IMR-90 (cell line): Measurements from ENCODE around the gene HES6. TPM values are rescaled to one million over a fixed set of nuclear protein-coding genes. Genes with fewer than 3 reads are reported as not detected.

Experiments used
- ATAC-seq: fragments of 200-7000 bp; cut with Tn5 transposase; 2 replicates; pipeline ENCODE4 v1.9.1; 2020; ENCODE audit warnings: low read depth, mild to moderate bottlenecking, moderate library complexity
- BruUV-seq: library from RNA; stranded (reverse); fragments of 400-500 nt; replicated peaks from 2 replicates; lab custom pipeline; 2021; lab: Mats Ljungman, UMichigan
- CTCF ChIA-PET: fragments of 300-600 bp; formaldehyde crosslinking; extraction: SDS; loops from one replicate; lab custom pipeline; 2021; ENCODE audit warnings: antibody characterized with exemption; lab: Yijun Ruan, JAX
- POLR2A ChIA-PET: fragments of 300-600 bp; sonication (Branson Sonifier 250); formaldehyde crosslinking; loops from one replicate; lab custom pipeline; 2022; ENCODE audit warnings: antibody characterized with exemption; ENCODE audit not compliant: unreplicated experiment; lab: Charles Lee
- DNase-seq: peaks from one replicate; pipeline ENCODE4 v3.0.0; 2013
- H2AFZ ChIP-seq: replicated peaks from 2 replicates; pipeline ENCODE3; 2013; ENCODE audit warnings: low read length, mild to moderate bottlenecking; ENCODE audit not compliant: poor library complexity
- H2AK5ac ChIP-seq: 2 replicates; pipeline ENCODE4 v1.6.1; 2013; ENCODE audit warnings: low read depth, low read length, inconsistent platforms
- H2AK9ac ChIP-seq: replicated peaks from 2 replicates; pipeline ENCODE3; 2013; ENCODE audit warnings: mild to moderate bottlenecking, low read depth, low read length, moderate library complexity; ENCODE audit not compliant: poor library complexity
- H2BK120ac ChIP-seq: 2 replicates; pipeline ENCODE4 v1.6.1; 2013; ENCODE audit warnings: low read depth, low read length, inconsistent platforms
- H2BK15ac ChIP-seq: 3 replicates; pipeline ENCODE4 v1.6.1; 2013; ENCODE audit warnings: low read depth, low read length, inconsistent platforms
- H2BK20ac ChIP-seq: 2 replicates; pipeline ENCODE4 v1.6.1; 2013; ENCODE audit warnings: low read depth, mild to moderate bottlenecking, inconsistent platforms, low read length, moderate library complexity
- H2BK5ac ChIP-seq: 2 replicates; pipeline ENCODE4 v1.6.1; 2013; ENCODE audit warnings: mild to moderate bottlenecking, low read depth, low read length, inconsistent platforms; ENCODE audit not compliant: poor library complexity, severe bottlenecking
- H3K14ac ChIP-seq: replicated peaks from 2 replicates; pipeline ENCODE4 v1.6.1; 2013; ENCODE audit warnings: low read depth, low read length, inconsistent platforms
- H3K18ac ChIP-seq: 2 replicates; pipeline ENCODE4 v1.6.1; 2013; ENCODE audit warnings: low read depth, low read length, control low read depth
- H3K23ac ChIP-seq: 2 replicates; pipeline ENCODE4 v1.6.1; 2013; ENCODE audit warnings: low read depth, low read length, inconsistent platforms
- H3K27ac ChIP-seq: 2 replicates; pipeline ENCODE4 v1.5.1; 2013; ENCODE audit warnings: mild to moderate bottlenecking, control low read depth, low read length; ENCODE audit not compliant: insufficient read depth
- H3K27me3 ChIP-seq: 2 replicates; pipeline ENCODE4 v1.6.1; 2013; ENCODE audit warnings: low read length; ENCODE audit not compliant: control insufficient read depth, insufficient read depth
- H3K36me3 ChIP-seq: 2 replicates; pipeline ENCODE4 v1.6.1; 2013; ENCODE audit warnings: low read length, mixed read lengths; ENCODE audit not compliant: control insufficient read depth, insufficient read depth
- H3K4ac ChIP-seq: 2 replicates; pipeline ENCODE4 v1.6.1; 2013; ENCODE audit warnings: low read depth, low read length, inconsistent platforms
- H3K4me1 ChIP-seq: 2 replicates; pipeline ENCODE4 v1.6.1; 2013; ENCODE audit warnings: low read length, mixed read lengths; ENCODE audit not compliant: control insufficient read depth, insufficient read depth
- H3K4me2 ChIP-seq: 2 replicates; pipeline ENCODE4 v1.6.1; 2013; ENCODE audit warnings: low read depth, mild to moderate bottlenecking, control low read depth, low read length, moderate library complexity
- H3K4me3 ChIP-seq: 2 replicates; pipeline ENCODE4 v1.5.1; 2013; ENCODE audit warnings: low read depth, mild to moderate bottlenecking, control low read depth, low read length, moderate library complexity; ENCODE audit not compliant: insufficient read depth
- H3K56ac ChIP-seq: 2 replicates; pipeline ENCODE4 v1.6.1; 2013; ENCODE audit warnings: low read length, inconsistent platforms; ENCODE audit not compliant: insufficient read depth; ENCODE audit errors: extremely low read depth
- H3K79me1 ChIP-seq, 2 experiments: 2 replicates each; pipeline ENCODE4 v1.6.1; 2013; ENCODE audit warnings: low read length in 2 of 2, inconsistent platforms in 1 of 2, low read depth in 1 of 2
- H3K9ac ChIP-seq: 2 replicates; pipeline ENCODE4 v1.6.1; 2013; ENCODE audit warnings: low read depth, low read length, control low read depth
- H3K9me1 ChIP-seq: 2 replicates; pipeline ENCODE4 v1.6.1; 2013; ENCODE audit warnings: low read length, inconsistent platforms; ENCODE audit not compliant: insufficient read depth
- H3K9me3 ChIP-seq: 2 replicates; pipeline ENCODE4 v1.6.1; 2013; ENCODE audit warnings: low read length; ENCODE audit not compliant: control insufficient read depth, insufficient read depth
- H4K20me1 ChIP-seq: 2 replicates; pipeline ENCODE4 v1.6.1; 2013; ENCODE audit warnings: low read length, inconsistent platforms; ENCODE audit not compliant: insufficient read depth
- H4K5ac ChIP-seq: 2 replicates; pipeline ENCODE4 v1.6.1; 2013; ENCODE audit warnings: mild to moderate bottlenecking, low read depth, low read length, control low read depth
- H4K8ac ChIP-seq, 2 experiments: 2 replicates each; pipeline ENCODE4 v1.6.1; 2013; ENCODE audit warnings: low read depth in 2 of 2, low read length in 2 of 2, control low read depth in 1 of 2, inconsistent platforms in 1 of 2
- H4K91ac ChIP-seq: 2 replicates; pipeline ENCODE4 v1.6.1; 2013; ENCODE audit warnings: low read depth, low read length, inconsistent platforms; ENCODE audit not compliant: insufficient read depth
- CEBPB ChIP-seq: IDR thresholded peaks from 2 replicates; pipeline ENCODE4 v1.6.1; 2012; ENCODE audit warnings: low read depth, low read length, improper control_type of control experiment
- FOS ChIP-seq: fragments of 150-350 bp; IDR thresholded peaks from 2 replicates; pipeline ENCODE4 v1.6.1; 2016; ENCODE audit warnings: low read depth, low read length
- MAFK ChIP-seq: IDR thresholded peaks from 2 replicates; pipeline ENCODE4 v1.6.1; 2012; ENCODE audit warnings: low read depth, low read length, improper control_type of control experiment
- MAZ ChIP-seq: IDR thresholded peaks from 2 replicates; pipeline ENCODE4 v1.6.1; 2012; ENCODE audit warnings: low read depth, mild to moderate bottlenecking, low read length, improper control_type of control experiment, moderate library complexity, borderline replicate concordance
- RAD21 ChIP-seq: IDR thresholded peaks from 2 replicates; pipeline ENCODE4 v1.6.1; 2012; ENCODE audit warnings: low read length, improper control_type of control experiment
- whole genome bisulfite sequencing, 2 experiments: methylation state at CpG; one replicate each; pipeline versions ENCODE4 v1.1.5 to v1.1.7; 2013; ENCODE audit warnings: missing lambda C conversion rate in 2 of 2; ENCODE audit not compliant: insufficient read length in 1 of 2; ENCODE audit errors: extremely low coverage in 2 of 2; 5-methylcytosine and 5-hydroxymethylcytosine counted together
- dilution Hi-C: fragments of 300-500 bp; cut with HindIII; formaldehyde crosslinking; loops from one replicate; pipeline ENCODE4 v1.14.3; 2018; ENCODE audit warnings: low sequenced_read_pairs; ENCODE audit not compliant: unreplicated experiment
- in situ Hi-C: fragments of 300-500 bp; cut with MboI; formaldehyde crosslinking; loops from 3 replicates; pipeline ENCODE4 v1.14.3; 2019; ENCODE audit warnings: low sequenced_read_pairs, inconsistent platforms, mixed read lengths
- intact Hi-C: fragments of 100-400 bp; cut with micrococcal nuclease; formaldehyde crosslinking; loops from 2 replicates; pipeline ENCODE4 v1.10.0; 2022
- polyA plus RNA-seq, 3 experiments: library from polyadenylated mRNA; depleted of rRNA; stranded (reverse); fragments of >200 nt; gene quantifications; 2 replicates each; pipeline ENCODE4 v1.2.3, GENCODE V29; 2012; ENCODE audit warnings: low replicate concordance in 1 of 3
- total RNA-seq: library from RNA; depleted of rRNA; stranded (reverse); fragments of >200 nt; gene quantifications from 2 replicates; pipeline ENCODE4 v1.2.3, GENCODE V29; 2012
- TF ChIP-seq, protein P1 (sequence below): conservative IDR thresholded peaks from 2 replicates; pipeline ENCODE4 v1.5.1; 2012; ENCODE audit warnings: mild to moderate bottlenecking, low read depth, low read length, improper control_type of control experiment

HES6 gene
- total and polyA plus RNA-seq, 2 of the 4 experiments (the other 2 are of a cell fraction), result 1.3 to 3.3 TPM

- no peak overlapping the region for H2BK15ac ChIP-seq
- no peak overlapping the region for H4K91ac ChIP-seq
- DNase-seq (no peak), ATAC-seq (no peak)
- TF ChIP-seq RAD21, result no peak
- no peak for TF ChIP-seq MAFK
- TF ChIP-seq, protein P1, sequence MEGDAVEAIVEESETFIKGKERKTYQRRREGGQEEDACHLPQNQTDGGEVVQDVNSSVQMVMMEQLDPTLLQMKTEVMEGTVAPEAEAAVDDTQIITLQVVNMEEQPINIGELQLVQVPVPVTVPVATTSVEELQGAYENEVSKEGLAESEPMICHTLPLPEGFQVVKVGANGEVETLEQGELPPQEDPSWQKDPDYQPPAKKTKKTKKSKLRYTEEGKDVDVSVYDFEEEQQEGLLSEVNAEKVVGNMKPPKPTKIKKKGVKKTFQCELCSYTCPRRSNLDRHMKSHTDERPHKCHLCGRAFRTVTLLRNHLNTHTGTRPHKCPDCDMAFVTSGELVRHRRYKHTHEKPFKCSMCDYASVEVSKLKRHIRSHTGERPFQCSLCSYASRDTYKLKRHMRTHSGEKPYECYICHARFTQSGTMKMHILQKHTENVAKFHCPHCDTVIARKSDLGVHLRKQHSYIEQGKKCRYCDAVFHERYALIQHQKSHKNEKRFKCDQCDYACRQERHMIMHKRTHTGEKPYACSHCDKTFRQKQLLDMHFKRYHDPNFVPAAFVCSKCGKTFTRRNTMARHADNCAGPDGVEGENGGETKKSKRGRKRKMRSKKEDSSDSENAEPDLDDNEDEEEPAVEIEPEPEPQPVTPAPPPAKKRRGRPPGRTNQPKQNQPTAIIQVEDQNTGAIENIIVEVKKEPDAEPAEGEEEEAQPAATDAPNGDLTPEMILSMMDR, result no peak
- no peak for TF ChIP-seq CEBPB
- TF ChIP-seq FOS, result no peak
- no peak for TF ChIP-seq MAZ
- no peak overlapping the region for H2BK120ac ChIP-seq
- no peaks in the 10 kb centered on the region for H3K9me3 ChIP-seq
- H3K9me1 ChIP-seq, result no peaks in the 10 kb centered on the region
- H3K4me2 ChIP-seq, result no peak overlapping the region
- H3K23ac ChIP-seq, result no peak overlapping the region
- H3K4ac ChIP-seq, result no peak overlapping the region
- no peak overlapping the region for H2BK5ac ChIP-seq
- no peak overlapping the region for H3K27ac ChIP-seq
- in situ Hi-C loops (no loop called here), dilution Hi-C loops (no loop called here), intact Hi-C loops (no loop called here)
- H2BK20ac ChIP-seq, result no peak overlapping the region
- H3K27me3 ChIP-seq, result peaks cover 7% of the 10 kb centered on the region
- POLR2A ChIA-PET, result no interaction called here
- H2AK5ac ChIP-seq, result no peak overlapping the region
- H3K36me3 ChIP-seq, result no peaks in the 10 kb centered on the region
- no peaks in the 10 kb centered on the region for H4K20me1 ChIP-seq
- no peak overlapping the region for H3K18ac ChIP-seq
- H3K4me1 ChIP-seq, result no peaks in the 10 kb centered on the region
- no peak overlapping the region for H3K56ac ChIP-seq
- no peak overlapping the region for H4K5ac ChIP-seq
- H3K14ac ChIP-seq, result no peak overlapping the region
- H3K9ac ChIP-seq, result no peak overlapping the region
- no peaks in the 10 kb centered on the region for H3K79me1 ChIP-seq
- CTCF ChIA-PET, result no interaction called here
- no TSS peak for BruUV-seq
- no peak overlapping the region for H2AK9ac ChIP-seq
- H3K4me3 ChIP-seq, result no peak overlapping the region
- H2AFZ ChIP-seq, result no peak overlapping the region
- H4K8ac ChIP-seq, result no peak overlapping the region
- WGBS, 2 experiments, result 71% methylated on average over 1 of the region's 2 CpGs; no CpG with 5 or more reads in 1 of the 2 experiments
Measured at GRCh38 chr2:238216651-238217184, 23.1 kb downstream of the HES6 start.
